SK-MEL-5 (cell line): ENCODE results near the gene HYAL3. TPM values are rescaled to one million over a fixed set of nuclear protein-coding genes. Genes with fewer than 3 reads are reported as not detected.

ENCODE experiments used
- DNase-seq: peaks from one replicate; pipeline ENCODE4 v3.0.0-alpha.2; 2016; ENCODE audit warnings: low read depth, low spot score
- in situ Hi-C: cut with HindIII; loops from 2 replicates; pipeline ENCODE4 v1.10.0; 2016; ENCODE audit warnings: low sequenced_read_pairs, high pct_unique_total_duplicates, low pct_unique_long_range_greater_than_20kb
- polyA plus RNA-seq, 2 experiments: library from polyadenylated mRNA; depleted of rRNA; stranded (reverse); fragments of >200 nt; gene quantifications; 2 replicates each; pipeline ENCODE4 v1.2.3, GENCODE V29; 2015
- total RNA-seq: library from RNA; depleted of rRNA; stranded (reverse); fragments of >200 nt; shearing (Covaris generic); gene quantifications from 2 replicates; pipeline ENCODE4 v1.2.3, GENCODE V29; 2014; rRNA removed

Gene HYAL3, protein sequence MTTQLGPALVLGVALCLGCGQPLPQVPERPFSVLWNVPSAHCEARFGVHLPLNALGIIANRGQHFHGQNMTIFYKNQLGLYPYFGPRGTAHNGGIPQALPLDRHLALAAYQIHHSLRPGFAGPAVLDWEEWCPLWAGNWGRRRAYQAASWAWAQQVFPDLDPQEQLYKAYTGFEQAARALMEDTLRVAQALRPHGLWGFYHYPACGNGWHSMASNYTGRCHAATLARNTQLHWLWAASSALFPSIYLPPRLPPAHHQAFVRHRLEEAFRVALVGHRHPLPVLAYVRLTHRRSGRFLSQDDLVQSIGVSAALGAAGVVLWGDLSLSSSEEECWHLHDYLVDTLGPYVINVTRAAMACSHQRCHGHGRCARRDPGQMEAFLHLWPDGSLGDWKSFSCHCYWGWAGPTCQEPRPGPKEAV
- total RNA-seq, result 4.1 and 5.7 TPM in 2 replicates
- polyA plus RNA-seq (2015; cell fraction: cytosol; rRNA removed), result 3.5 and 4.3 TPM in 2 replicates
- polyA plus RNA-seq (2015; cell fraction: nucleus; rRNA removed), result 2.8 and 7.0 TPM in 2 replicates

DNA sequence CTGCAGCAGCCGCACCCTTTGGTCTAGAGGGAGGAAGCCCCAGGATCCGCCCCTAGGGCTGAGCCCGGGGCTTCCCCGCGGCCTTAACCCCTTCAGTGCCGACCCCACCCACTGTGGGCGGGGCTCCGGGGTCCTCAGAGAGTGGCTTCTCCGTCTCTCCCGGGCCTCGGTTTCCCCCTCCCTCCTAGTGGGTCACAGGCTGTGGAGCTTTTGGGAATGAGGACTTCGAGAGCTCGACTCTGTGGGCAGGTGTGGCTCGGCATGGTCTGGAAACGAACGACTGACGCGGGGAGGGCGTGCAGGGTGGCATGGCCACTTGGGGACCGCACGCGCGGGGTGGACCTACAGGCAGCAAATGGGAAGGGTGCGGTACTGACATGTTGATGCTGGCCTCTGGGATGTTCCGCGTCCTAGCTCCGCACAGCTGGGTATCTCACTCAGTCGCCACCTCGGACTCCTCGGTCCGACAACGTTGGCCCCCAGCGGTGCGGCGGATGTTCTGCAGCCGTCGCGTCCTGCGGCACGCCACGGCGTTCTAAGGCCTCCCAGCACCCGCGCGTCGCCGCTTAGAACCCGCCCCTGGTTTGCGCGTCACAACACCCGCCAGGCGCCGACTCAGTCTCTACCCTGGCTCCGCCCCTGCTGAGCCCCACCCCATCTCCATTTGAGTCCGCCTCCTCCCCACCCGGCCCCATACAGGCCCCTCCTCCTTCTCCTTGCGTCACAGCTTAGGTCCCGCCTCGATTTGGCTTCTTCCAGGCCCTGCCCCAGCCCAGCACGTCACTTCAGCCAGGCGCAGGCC is at the start of gene HYAL3, which contains the start of gene NAA80:
Gene HYAL3, minus strand, starts transcription at position 570 of the 802 bp plus-strand sequence. CDS start 3,803 bp downstream, outside the sequence.
Gene NAA80, minus strand, starts transcription at position 570 of the 802 bp plus-strand sequence. CDS start 1,942 bp downstream, outside the sequence.
- in situ Hi-C loops, result no loop called here
- DNase-seq, result peak; percentile 99

DNA sequence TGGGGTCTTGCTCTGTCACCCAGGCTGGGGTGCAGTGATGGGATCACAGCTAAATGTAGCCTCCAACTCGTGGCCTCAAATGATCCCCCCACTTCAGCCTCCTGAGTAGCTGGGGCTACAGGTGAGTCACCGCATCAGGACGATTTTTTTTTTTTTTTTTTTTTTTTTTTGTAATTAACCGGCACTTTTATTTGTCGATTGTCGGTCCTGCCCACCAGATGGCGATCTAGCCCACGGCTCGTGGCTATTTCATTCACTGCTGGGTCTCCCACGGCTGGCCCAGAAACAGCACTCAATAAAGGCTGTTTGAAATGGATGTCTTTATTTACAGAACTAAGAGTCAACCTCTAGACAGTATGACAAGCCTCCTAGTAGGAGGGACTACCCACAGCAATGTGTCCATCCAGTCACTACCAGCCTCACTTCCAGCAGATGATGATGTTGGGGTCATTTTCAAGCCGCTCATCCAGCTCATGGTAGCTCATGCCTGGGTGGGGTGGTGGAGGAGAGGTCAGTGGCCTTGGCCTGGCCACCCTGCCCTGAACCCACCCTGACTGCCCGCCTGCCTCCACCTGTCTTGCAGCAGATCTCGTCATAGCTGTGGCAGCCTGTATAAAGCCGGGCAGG is 48.1 kb upstream of the HYAL3 start:
- in situ Hi-C loops, result no loop called here
- DNase-seq, result peak; percentile 75

DNA sequence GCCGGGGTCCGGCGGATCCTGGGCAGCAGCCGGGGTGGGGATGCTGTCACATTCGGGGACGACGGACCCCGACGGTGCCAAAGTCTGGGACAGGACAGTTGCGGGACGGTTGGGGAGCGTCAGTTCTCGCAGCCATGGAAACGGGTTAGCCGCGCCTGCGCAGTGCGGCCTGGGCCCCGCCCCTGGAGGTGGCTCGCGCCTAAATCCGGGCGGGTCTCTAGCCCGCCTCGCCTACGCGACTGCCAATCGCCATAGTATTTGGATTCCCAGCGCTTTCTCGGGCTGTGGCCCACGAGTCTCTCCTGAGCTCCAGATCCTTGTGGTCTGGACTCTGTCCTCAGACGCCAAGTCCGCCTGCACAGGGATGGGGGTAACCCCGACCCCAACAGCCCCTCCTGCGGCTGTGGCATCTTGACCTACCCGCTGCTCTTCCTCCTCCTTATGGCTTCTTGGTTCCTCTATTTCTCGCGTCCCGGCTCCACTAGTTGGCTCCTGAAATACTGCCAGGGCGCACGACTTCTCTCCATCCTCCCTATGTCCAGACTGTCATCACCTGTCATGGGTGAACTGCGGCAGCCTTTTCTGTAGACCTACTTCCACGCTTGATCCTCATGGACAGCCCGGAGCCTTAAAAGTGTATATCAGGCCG is 46.5 kb upstream of the HYAL3 start, which contains the start of gene ZMYND10:
Gene ZMYND10, minus strand, starts transcription at position 147 of the 649 bp plus-strand sequence. CDS start 153 bp downstream, outside the sequence.
- in situ Hi-C loops, result no loop called here
- DNase-seq, result peak; percentile 69

DNA sequence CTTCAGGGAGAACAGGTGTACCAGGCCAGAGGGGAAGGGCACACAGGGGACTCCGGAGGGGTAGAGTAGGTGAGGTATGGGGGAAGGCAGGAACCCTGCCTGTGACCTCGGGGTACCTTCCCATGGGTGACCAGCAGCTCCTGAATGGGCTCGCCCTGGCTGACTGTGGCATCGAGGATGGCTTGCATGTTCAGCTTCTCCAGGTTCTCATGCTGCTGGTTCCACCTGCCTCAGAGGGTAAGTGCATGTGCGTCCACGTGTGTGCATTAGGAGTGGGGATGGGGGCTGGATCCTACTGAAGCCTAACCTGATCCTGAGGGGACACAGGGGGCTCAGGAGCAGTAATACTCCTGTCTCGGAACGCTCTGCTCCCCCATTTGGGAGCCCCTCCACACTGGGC is 45.8 kb upstream of the HYAL3 start:
- DNase-seq, result no peak
- in situ Hi-C loops, result no loop called here

DNA sequence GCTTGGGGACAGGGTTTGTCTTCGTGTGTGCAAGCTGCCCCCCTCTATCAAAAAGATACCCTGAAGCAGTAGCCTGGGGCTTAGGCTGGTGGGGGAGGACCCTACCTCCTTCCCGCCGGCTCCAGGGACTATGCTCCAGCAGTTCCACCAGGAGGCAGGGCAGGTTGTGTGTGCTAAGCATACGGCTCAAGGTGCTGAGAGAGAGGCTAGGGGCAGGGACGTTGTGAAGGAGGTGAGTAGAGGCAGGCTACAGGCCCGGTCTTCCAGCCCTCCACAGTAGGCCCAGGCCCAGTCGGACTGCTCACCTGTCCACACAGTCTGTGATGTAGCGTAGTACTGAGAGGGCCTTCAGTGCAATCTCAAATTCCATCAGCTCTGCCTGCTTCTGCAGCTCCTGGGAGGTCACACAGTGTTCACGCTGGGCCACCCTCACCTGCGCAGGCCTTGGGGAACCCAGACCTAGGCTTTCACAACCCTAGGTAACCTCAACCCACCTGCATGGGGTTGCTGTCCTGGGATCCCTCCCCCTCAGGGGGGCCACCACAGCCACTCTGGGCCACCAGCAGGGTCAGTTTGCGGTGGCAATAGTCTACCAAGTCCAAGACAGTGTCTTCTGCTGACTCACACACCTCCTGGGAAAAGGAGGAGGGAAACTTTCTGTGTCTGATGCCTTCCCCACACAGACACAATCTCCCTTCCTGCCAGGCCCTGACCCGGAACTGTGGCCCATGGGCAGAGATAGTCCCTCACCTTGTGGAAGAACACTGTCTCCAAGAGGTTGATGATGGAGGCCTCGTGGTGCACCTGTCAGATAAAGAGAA is 43.8 kb upstream of the HYAL3 start:
- in situ Hi-C loops, result no loop called here
- DNase-seq, result no peak

DNA sequence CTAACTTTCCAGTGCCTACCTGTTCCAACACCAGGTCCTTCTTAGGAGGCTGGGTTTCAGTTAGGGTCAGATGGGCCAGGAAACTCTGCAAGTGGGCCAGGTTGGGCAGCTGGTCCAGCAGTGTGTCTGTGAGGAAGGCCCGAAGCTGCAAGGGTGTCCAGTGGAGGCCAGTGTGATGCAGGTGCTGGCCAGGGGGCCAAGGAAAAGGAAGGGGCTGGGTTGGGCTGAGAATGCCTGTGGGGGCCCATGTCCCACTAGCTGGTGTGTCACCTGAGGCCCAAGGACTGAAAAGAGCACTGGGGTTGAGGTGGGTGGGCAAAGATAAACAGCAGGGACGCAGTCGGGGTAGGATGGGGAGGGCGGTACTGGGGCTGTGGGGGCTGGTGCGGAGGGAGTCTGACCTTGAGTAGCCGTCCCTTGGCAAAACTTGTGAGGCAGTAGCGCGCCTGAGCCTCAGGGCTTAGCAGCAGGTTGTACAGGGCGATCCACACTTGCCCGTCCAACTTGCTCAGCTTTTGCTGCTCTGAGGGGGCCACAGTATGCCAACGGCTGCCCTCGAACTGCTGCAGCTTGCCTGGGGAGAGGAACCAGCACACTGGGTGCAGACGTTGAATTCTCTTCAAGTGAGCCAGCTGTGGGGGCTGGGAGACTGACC is 42.9 kb upstream of the HYAL3 start:
- DNase-seq, result no peak
- in situ Hi-C loops, result no loop called here

DNA sequence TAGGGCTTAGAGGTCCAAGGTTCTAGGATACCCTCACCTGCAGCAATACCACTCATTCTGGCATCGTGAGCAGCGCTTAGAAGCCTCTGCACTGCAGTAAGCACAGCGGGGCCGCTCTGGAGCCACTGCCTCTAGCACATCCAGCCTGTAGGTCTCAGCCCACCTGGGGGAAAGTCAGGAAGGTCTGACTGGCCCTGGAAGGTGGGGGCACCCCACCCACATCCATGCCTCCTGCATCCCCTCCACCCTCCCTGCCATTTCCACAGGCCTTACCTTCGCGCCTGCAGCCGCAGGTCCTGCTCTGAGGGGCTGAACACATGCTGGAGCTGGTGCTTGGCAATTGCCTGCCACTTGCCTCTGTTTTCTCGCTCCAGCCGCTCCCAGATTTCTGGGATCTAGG is 42.3 kb upstream of the HYAL3 start:
- in situ Hi-C loops, result no loop called here
- DNase-seq, result no peak

DNA sequence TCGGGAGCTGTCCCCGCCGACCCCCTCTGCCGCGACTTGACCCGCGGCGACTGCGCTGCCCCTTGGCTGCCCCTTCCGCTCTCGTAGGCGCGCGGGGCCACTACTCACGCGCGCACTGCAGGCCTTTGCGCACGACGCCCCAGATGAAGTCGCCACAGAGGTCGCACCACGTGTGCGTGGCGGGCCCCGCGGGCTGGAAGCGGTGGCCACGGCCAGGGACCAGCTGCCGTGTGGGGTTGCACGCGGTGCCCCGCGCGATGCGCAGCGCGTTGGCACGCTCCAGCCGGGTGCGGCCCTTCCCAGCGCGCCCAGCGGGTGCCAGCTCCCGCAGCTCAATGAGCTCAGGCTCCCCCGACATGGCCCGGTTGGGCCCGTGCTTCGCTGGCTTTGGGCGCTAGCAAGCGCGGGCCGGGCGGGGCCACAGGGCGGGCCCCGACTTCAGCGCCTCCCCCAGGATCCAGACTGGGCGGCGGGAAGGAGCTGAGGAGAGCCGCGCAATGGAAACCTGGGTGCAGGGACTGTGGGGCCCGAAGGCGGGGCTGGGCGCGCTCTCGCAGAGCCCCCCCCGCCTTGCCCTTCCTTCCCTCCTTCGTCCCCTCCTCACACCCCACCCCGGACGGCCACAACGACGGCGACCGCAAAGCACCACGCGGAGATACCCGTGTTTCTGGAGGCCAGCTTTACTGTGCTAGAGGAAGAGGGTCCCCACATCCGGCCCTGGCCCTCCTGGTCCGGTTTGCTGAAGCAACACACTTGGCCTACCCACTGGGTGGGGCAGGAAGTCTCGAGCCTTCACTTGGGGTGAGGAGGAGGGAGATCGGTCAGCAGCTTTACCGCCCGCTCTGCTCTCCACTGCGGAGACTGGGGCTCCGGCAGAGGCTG is 41.5 kb upstream of the HYAL3 start, which contains the start of gene RASSF1:
Gene RASSF1, minus strand, starts transcription at position 389 of the 882 bp plus-strand sequence. Its CDS starts 31 bp downstream, at position 358.
- in situ Hi-C loops, result no loop called here
- no peak for DNase-seq

DNA sequence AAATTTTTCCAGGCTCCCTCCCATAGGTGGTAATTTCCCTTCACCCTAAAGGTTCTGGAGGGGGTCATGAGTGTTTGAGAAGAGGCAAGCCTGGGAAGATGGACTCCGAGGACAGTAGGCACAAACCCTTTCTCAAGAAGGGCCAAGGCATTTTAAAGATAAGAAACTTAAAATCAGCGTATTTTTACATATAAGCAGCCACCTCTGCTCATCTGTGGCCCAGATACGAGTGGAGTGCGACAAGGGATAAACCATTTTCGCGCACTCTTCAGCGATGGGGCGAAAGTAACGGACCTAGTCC is 40.9 kb upstream of the HYAL3 start:
- no peak for DNase-seq
- in situ Hi-C loops, result no loop called here

DNA sequence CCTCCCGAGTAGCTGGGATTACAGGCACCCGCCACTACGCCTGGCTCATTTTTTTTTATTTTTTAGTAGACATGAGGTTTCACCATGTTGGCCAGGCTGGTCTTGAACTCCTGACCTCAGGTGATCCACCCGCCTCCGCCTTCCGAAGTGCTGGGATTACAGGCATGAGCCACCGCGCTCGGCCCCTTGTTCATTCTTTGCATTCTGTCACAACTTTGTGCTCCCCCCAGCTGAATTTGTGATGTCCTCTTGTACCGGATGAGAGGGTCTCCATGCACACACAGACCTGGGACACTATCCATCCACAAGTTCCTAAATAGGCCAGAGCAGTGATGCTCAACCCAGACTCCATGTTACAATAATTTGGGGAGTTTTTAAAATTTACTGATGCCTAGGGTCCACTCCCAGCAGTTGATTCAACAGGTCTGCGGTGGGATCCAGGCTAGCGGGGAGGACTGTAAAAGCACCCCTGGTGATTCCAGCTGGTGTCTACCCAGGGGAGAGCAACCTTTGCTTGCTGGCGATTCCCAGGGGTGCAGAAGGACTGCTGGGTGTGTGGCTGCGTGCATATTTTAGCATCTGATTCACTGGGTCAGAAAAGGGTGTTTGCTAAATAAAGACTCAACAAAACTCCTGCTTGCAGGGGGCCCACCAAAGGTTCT is 40.4 kb upstream of the HYAL3 start:
- in situ Hi-C loops, result no loop called here
- no peak for DNase-seq

DNA sequence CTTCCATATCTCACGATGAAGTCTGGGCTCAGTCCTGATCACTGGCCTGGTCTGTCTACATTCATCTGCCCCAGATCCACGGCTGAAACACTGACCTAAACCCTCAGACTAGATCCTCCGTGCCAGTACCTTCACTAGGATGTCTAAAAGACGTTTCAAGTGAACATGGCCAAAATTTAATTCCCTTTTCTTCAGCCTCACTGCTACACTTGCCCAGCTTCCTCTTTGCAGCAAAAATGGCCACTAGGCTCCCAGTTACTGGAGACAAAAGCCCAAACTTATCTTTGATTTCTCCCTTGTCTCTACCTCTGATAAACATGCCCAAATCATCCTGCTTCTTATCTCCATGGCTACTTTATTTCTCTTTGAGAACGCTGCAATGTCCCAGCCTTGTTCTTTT is 39.8 kb upstream of the HYAL3 start:
- no peak for DNase-seq
- in situ Hi-C loops, result no loop called here

DNA sequence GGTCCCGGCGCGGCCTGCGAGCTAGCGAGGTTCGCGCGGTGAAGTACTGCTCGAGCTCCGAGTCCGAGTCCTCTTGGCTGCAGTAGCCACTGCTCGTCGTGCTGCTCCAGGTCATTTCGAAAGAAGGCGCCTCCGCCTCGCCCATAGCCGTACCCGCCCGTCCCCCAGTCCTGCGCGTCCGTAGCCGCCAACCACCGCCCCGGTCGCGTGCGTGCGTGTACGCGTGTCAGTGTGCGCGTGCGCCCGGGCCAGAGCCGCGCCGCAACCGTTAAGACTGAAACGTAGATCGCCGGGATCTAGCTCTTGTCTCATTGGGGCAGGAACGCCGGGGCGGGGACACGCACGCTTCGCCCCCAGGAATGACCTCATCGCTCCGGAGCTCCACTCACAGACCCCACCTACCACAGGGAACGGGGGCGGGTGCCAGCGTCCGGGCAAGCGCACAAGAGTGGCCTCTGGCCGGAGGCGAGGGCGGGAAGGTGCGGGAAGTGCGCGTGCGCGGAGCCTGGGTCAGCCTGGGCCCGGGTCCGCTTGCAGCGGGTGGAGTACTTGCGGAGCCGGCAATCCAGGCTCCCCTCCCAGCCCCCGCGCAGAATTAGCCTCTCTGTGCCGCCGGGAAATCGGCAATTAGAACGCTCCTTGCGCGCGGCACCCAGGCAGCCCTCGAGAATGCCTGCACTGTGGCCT is 38.1 kb upstream of the HYAL3 start:
- in situ Hi-C loops, result no loop called here

DNA sequence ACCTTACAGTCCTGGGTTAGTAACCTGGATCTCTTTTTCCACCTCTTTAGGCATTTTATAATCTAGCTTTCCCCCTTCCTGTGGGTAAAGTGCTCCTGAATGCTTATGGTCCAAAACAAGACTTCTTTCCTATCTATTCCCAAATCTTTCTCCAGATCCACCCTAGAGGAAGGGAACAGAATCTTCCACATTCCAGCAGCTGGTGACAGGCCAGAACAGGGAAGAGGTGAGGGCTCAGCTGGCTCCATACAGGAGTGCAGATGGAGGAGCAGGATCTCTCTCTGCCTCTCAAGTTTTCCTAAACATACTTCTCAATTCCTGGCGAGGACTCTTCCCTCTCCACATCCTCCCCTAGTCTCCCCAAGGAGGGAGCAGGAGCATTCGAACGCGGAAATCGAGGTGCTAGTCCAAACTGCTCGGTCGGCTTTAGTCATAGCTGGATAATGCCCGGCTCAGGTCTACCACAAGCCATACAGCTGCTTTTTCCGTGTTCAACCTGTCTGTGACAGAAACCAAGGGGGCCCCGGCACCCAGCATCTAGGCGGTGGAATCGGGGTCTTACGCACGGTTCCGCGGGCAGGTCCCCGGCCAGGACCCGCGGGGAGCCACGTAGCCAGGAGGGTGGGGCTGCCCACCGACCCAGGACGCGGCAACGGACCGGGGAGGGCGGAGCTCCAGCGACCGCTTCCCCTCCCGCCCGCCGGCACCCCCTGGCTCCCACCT is 37.4 kb upstream of the HYAL3 start:
- in situ Hi-C loops, result no loop called here
- DNase-seq, result no peak

More for the DNA sequence above, 38.1 kb upstream of the HYAL3 start:
- DNase-seq, result peak; percentile 99
